Erythroblast (primary cell): Measurements from ENCODE around the gene PCBD1.

Experiments
- GATA1 ChIP-seq: IDR thresholded peaks from 2 replicates; pipeline ENCODE4 v1.6.1; 2011; ENCODE audit warnings: low read depth, mild to moderate bottlenecking, control low read depth, low read length, moderate library complexity
- POLR2A ChIP-seq: IDR thresholded peaks from 2 replicates; pipeline ENCODE4 v1.6.1; 2011; ENCODE audit warnings: mild to moderate bottlenecking, low read length

DNA sequence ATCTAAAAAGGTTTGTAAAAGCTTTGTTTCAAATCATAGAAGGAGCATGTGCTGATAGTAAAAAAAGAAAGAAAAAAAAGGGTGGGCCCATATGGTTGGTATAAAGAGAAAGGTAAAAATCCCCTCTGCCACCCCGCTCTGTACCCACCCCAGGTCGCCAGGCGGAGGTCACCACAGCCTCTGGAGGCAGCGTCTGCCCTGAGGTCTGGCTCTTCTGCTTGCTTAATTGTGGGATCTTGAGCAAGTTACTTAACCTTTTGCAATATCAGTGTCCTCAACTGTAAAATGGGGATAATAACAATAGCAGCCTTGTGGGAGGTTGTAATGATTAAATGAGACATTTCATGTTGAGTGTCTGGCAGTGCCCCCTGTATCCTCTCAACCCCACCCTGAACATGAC, 10.7 kb upstream of the PCBD1 start:
- TF ChIP-seq POLR2A (no peak), GATA1 (no peak)
